GM19351 (cell line): ENCODE results near the gene PTDSS2.

Experiments
- ATAC-seq: cut with Tn5 transposase; IDR thresholded peaks from one replicate; pipeline ENCODE4 v1.9.1; 2021; ENCODE audit warnings: mild to moderate bottlenecking, moderate library complexity; ENCODE audit not compliant: unreplicated experiment

Gene PTDSS2

GRCh38 chr11:445765-446588 lies 4.1 kb upstream of the PTDSS2 start:
- no peak for ATAC-seq

GRCh38 chr11:446891-447290 lies 3.2 kb upstream of the PTDSS2 start:
- ATAC-seq, result no peak

DNA sequence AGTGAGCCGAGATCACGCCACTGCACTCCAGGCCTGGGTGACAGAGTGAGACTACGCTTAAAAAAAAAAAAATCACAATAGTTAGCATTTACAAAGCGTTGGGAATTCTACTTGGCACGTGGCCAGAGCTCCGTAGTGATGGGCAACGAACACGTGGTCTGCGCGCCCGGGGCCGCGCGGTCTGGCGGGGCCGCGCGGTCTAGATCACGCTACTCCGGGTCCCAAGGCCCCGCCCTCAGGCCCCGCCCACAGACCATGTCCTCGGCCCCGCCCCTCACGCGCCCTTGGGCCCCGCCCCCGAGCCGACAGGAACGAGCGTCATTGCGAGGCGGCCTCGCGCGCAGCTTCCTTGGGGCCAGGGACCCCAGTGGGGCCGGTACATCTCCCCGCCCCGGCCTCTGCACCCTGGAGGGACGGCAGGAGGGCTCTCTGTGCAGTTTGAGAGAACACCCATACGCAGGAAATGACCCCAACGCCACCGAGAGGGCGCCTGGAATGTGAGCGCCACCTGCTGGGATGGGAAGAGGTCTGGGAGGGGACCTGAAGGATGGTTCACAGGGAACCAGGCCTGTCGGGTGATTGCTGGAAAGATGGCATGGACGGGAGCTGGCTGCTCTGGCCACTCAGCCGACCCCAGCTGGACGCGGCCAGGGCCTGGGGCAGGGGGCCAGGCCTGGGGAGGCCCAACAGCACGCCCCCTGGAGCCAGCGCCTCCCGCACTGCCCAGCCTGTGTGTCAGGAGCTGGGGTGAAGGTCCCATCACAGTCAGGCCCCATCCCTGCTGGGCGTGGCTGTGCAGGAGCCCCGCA lies 2.0 kb upstream of the PTDSS2 start:
- peak; percentile 54 for ATAC-seq

- ATAC-seq, result no peak
Measured at GRCh38 chr11:450809-451451, 851 bp downstream of the PTDSS2 start.

- no peak for ATAC-seq
Measured at GRCh38 chr11:451738-452137, 1.7 kb downstream of the PTDSS2 start.

DNA sequence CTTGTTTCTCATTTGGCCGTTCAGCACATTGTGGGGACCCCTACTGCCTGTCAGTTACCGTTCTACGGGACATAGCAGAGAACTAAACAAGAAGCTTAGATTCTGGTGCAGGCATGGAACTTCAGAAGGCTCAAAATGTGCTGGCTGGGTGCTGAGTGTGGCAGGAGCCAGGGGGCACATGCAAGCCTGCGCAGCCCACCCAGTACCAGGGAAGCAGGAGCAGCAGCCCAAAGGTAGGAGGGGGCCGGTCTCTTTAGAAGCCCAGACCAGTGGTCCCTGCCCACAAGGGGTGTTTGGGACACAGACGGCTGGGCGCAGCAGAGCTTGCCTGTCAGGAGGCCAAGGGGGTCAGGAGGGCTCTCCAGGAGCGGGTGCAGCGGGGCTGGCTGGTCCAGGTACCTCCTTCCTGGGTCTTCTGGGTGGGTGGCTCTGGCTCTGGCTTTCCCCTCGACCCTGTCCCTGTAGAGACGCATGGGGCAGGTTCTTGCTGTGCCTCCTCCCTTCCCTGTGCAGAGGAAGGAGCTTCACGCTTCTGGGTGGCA lies 2.2 kb downstream of the PTDSS2 start:
- no peak for ATAC-seq

DNA sequence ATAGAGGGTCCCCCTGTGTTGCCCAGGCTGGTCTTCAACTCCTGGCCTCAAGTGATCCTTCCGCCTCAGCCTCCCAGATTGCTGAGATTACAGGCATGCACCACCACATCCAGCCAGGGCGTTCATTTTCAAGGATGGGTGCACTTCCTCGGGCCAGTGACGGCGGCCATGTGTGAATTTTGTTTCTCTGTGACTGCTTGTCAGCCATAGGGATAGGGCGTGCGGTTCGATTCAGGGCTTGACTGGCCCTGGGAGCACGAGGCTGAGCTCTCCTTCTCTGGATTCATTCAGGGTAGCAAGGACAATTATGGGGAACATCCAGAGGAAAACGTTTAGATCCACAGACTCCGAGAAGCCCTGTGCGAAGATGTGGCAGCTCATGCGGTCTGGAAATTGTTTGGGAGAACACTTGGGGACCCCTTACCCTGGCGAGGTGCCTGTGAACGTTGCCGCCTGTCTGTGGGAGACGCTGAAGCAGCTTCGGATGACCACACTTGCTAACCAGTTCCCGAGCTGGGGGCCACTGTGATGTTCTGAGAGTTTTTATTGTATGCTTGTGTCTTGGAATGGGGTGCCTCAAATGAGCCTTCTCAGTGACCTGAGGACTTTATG lies 2.9 kb downstream of the PTDSS2 start:
- ATAC-seq, result no peak

- no peak for ATAC-seq
Measured at GRCh38 chr11:453564-453963, 3.5 kb downstream of the PTDSS2 start.

DNA sequence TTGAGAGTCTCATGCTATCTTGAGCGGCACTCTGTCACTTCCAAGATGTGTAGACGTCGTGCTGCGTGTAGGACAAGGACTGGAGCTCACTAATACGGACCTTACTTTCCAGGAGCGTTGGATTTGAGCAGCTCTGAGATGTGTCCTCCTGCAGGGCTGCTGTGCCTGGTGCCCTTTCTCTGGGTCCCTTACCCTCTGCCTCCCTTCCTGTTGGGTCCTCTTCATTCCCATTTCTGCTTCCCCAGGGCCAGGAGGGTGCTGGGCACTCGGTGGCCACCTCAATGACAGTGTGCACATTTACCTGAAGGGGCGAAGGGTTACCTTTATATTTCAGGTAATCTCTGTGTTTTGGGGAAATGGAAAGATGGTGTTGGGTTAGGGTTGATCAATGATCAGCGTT lies 4.0 kb downstream of the PTDSS2 start:
- ATAC-seq, result no peak

DNA sequence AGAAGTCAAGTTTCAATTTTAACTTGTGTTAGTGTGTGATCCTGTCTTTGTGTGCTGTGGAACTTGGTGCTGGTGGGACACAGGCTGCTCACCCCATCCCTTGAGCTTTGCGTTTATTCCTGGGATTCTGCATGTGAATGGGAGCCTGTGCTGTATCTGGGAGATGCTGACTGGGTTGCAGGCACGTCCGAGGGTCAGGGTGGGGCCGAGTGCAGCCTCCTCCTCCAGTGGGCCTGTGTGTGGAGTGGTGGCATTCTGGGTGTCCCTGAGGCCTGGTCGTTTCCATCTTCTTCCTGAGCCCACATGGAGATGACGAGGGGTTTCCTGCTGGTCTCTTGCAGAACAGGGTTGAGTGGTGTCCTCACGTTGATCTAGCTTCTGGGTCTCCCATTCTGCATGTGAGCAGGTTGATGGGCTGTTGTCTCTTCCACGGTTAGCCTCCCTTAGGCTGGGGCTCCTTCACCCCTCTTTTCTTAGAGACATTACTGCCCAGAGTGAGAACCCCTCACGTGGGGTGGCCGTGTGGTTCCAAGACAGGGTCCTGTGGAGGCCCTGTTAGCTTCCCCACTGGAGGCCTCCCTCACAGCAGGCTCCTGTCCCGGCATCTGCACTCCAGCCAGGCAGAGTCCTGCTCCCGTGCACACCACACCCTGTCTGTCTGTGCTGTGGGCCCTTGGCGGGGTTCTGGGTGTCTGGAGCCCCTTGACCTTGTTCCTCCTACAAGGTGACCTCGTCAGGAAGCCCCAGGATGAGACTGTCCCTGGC lies 4.9 kb downstream of the PTDSS2 start:
- ATAC-seq, result no peak

- no peak for ATAC-seq
Measured at GRCh38 chr11:455566-456147, 5.6 kb downstream of the PTDSS2 start.

- ATAC-seq, result peak; percentile 70
Measured at GRCh38 chr11:456533-456932, 6.5 kb downstream of the PTDSS2 start.

- no peak for ATAC-seq
Measured at GRCh38 chr11:457111-457760, 7.2 kb downstream of the PTDSS2 start.

GRCh38 chr11:459511-460220 lies 9.6 kb downstream of the PTDSS2 start:
- no peak for ATAC-seq

GRCh38 chr11:460331-461199 lies 10.5 kb downstream of the PTDSS2 start:
- ATAC-seq, result no peak

DNA sequence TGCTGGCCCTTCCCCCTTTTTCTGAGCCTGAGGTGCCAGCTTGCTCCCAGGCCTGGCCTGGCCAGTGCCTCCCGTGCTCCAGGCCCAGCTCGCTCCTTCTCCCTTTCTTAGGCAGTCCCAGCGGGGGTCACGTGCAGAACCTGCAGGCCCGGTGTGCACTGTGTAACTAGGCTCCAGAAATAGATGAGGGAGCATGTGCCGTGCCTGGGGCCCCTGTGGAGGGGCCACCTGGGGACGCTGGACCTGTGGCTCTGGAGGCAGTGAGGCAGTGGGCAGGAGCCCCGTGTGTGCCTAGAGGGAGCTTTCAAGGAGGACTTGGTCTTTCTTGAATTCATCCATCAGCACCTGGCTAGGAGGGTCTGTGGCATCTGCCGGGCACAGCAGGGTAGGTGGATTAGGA lies 11.5 kb downstream of the PTDSS2 start:
- no peak for ATAC-seq

GRCh38 chr11:462107-462890 lies 12.2 kb downstream of the PTDSS2 start:
- no peak for ATAC-seq
